GM06990 (cell line): Measurements from ENCODE around the gene OTUD5.
A peak's percentile ranks its signal among the peaks of the same experiment; 100 is the strongest.

Source experiments
- DNase-seq: peaks from one replicate; pipeline ENCODE4 v3.0.0-alpha.2; 2011; ENCODE audit not compliant: insufficient read length; ENCODE audit errors: extremely low read depth
- H3K27me3 ChIP-seq: replicated peaks from 2 replicates; pipeline ENCODE4 v1.6.0; 2011; ENCODE audit warnings: low read length; ENCODE audit not compliant: control insufficient read depth, insufficient read depth
- H3K36me3 ChIP-seq: 2 replicates; pipeline ENCODE4 v1.5.1; 2011; ENCODE audit warnings: low read length; ENCODE audit not compliant: control insufficient read depth, insufficient read depth
- H3K4me3 ChIP-seq: replicated peaks from 2 replicates; pipeline ENCODE4 v1.5.1; 2011; ENCODE audit warnings: low read depth, mild to moderate bottlenecking, control low read depth, low read length
- CTCF ChIP-seq: IDR thresholded peaks from 2 replicates; pipeline ENCODE4 v1.5.1; 2011; ENCODE audit warnings: low read length, control low read depth, mild to moderate bottlenecking, inconsistent platforms; ENCODE audit not compliant: insufficient read depth, poor library complexity, severe bottlenecking

Gene OTUD5

GRCh38 chrX:48897625-48898306, 59.6 kb downstream of the OTUD5 start, which contains the start of the genes PQBP1 and TIMM17B:
TSS of gene PQBP1 (plus strand) at chrX:48897930. CDS start at chrX:48898510, 580 bp downstream.
TSS of gene TIMM17B (minus strand) at chrX:48897768. CDS start at chrX:48897749, 19 bp downstream.
- TF ChIP-seq CTCF = no peak
- Histone ChIP-seq H3K27me3 (no peaks in the 10 kb centered on the region), H3K4me3 (peak within 1 kb of the TSS; percentile 80), H3K36me3 (peaks cover 2% of the 10 kb centered on the region)
- peak; percentile 93 for DNase-seq

- Histone ChIP-seq H3K36me3 (peaks cover 1% of the 10 kb centered on the region), H3K27me3 (no peaks in the 10 kb centered on the region), H3K4me3 (peak overlapping the region; percentile 80)
- no peak for TF ChIP-seq CTCF
- peak; percentile 71 for DNase-seq
Observed at GRCh38 chrX:48897157-48897624, 60.2 kb downstream of the OTUD5 start.

- no peak for TF ChIP-seq CTCF
- Histone ChIP-seq H3K4me3 (peak overlapping the region; percentile 80), H3K36me3 (peaks cover 1% of the 10 kb centered on the region), H3K27me3 (no peaks in the 10 kb centered on the region)
- no peak for DNase-seq
Observed at GRCh38 chrX:48896611-48897011, 60.8 kb downstream of the OTUD5 start.

GRCh38 chrX:48894891-48895290, 62.5 kb downstream of the OTUD5 start:
- H3K27me3 ChIP-seq = no peaks in the 10 kb centered on the region
- TF ChIP-seq CTCF = no peak
- no peak overlapping the region for H3K4me3 ChIP-seq
- peaks cover 1% of the 10 kb centered on the region for H3K36me3 ChIP-seq
- DNase-seq = no peak

- Histone ChIP-seq H3K27me3 (no peaks in the 10 kb centered on the region), H3K4me3 (no peak overlapping the region), H3K36me3 (peaks cover 1% of the 10 kb centered on the region)
- no peak for DNase-seq
- no peak for TF ChIP-seq CTCF
Observed at GRCh38 chrX:48893556-48894348, 63.7 kb downstream of the OTUD5 start.
